ENCODE measurements around the gene PSMB3. TPM values are rescaled to one million over a fixed set of nuclear protein-coding genes. Genes with fewer than 3 reads are reported as not detected.
A peak's percentile ranks its signal among the peaks of the same experiment; 100 is the strongest.

PSMB3 gene
- polyA plus RNA-seq, 1 of the 3 experiments (the other 2 are of a cell fraction): 533 TPM

DNA sequence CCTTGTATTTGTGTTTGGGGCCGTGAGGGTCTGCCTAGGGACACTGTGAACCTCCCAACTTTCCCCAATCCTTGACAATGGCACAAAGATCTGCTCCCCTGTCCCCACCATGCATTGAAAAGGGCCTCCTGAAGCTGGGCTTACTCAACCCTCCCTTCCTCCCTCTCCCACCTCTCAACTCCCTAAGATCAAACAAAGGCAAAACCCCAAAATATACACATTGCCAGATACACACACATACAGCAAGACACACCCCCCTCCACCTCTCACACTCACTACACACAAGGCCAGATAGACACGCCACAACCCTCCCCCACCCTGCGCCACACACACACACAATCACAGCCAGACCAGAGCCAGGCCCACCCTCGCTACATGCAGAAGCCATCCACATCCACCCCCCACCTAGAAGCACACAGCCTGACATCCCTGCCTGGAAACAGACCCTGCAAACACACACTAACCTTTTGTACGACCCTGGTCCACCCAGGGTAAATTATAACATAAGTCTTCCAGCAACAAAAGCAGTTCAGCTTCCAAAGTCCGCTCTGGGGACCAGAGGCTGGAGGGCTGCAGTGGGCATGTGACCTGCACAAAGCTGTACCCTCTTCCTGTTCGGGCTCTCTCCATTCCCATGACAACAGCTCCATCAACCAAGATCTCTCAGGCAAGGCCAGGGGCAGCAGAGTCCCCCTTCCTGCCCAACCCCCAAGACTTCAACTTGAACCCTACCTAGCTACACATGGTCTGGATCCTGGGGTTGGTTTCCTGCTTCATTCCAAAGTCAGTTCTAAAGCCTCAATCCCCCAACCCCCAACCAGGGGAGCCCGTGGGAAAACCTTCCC is 6.3 kb upstream of the PSMB3 start:
- no peaks in the 10 kb centered on the region for H3K27me3 ChIP-seq (ENCODE audit: insufficient read depth)
- no peak overlapping the region for H2AFZ ChIP-seq (ENCODE audit: low read depth)
- H3K4me1 ChIP-seq (ENCODE audit: control insufficient read depth in 1 of 2, insufficient read depth in 2 of 2, low read depth in 1 of 2, low read length in 1 of 2): peaks cover 9 to 61% of the 10 kb centered on the region in 2 experiments; a peak in 2 of 4 replicates
- TF ChIP-seq CHD2 (IDR thresholded peaks at IDR 0.05; ENCODE audit: low read length, partially characterized antibody): no peak
- TF ChIP-seq, protein P1, sequence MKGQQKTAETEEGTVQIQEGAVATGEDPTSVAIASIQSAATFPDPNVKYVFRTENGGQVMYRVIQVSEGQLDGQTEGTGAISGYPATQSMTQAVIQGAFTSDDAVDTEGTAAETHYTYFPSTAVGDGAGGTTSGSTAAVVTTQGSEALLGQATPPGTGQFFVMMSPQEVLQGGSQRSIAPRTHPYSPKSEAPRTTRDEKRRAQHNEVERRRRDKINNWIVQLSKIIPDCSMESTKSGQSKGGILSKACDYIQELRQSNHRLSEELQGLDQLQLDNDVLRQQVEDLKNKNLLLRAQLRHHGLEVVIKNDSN (IDR thresholded peaks at IDR 0.05; ENCODE audit: borderline replicate concordance, low read depth): peak; percentile 51; the same call in 1 of the 2 replicates
- peak overlapping the region; percentile 86 to 93 for H3K4me3 ChIP-seq (ENCODE audit: low read depth in 2 of 2, low read length in 1 of 2)
- no peaks in the 10 kb centered on the region for H3K9me3 ChIP-seq
- peak overlapping the region; percentile 71 to 95; a peak in 3 of 4 replicates for H3K27ac ChIP-seq (ENCODE audit: low read depth in 2 of 2, low read length in 1 of 2)
- DNase-seq: no peak
- H3K9me2 ChIP-seq: no peaks in the 10 kb centered on the region
- ChIA-PET CTCF (interaction anchor here (0.9 to 7.4 kb wide), 5 partner anchors 13 to 188 kb away, joined by 3 to 88 read pairs (median 4); partner anchors contain the start of gene CISD3), POLR2A (interaction anchor here (0.9 to 2.4 kb wide), 4 partner anchors 11 to 179 kb away, joined by 3 to 9 read pairs (median 6); partner anchors contain the start of genes CISD3, LASP1NB and MLLT6)
- 52% methylated on average over 8 of the region's 8 CpGs for WGBS (ENCODE audit: low lambda C conversion rate)
- peaks cover 6% of the 10 kb centered on the region for H3F3A ChIP-seq (replicated peaks; ENCODE audit: insufficient read depth)
- peak overlapping the region; percentile 90 for H3K9ac ChIP-seq
- no peaks in the 10 kb centered on the region for H3K36me3 ChIP-seq (replicated peaks in 1 of 2; ENCODE audit: control insufficient read depth in 1 of 2, insufficient read depth in 2 of 2, low read length in 1 of 2)
- peak overlapping the region; percentile 99 for H3K4me2 ChIP-seq
- H4K20me1 ChIP-seq (ENCODE audit: insufficient read depth): peaks cover 59% of the 10 kb centered on the region
- peaks cover 80% of the 10 kb centered on the region for H3K79me2 ChIP-seq (ENCODE audit: insufficient read depth)

DNA sequence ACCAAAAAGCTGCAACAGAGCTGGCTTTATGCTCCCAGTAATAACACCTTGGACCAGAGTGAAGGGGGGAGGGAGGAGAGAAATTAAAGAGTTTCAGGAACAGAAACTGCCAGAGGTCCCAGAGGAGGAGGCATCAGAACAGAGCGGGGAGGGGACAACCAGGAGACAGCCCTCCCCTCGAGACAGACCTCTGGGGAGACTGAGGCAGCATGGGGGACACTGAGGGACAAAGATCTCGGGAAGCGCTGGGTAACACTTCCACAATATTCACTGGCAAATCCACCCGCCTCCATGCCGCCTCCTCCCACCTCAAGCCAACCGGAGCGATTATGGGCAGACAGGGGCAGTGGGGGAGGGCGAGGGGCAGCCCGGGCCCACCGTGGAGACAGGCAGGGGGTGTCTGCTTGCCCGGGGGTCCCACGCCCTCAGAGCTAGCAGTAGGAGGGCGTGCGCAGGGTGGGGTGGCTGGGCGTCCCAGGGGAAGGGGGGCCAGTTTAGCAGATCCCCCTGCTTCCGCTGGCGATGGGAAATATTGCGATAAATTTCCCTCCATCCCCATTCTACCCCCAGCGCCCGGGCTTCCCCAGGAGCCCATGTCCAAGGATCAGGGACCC is 5.6 kb upstream of the PSMB3 start:
- H3K36me3 ChIP-seq (replicated peaks in 1 of 2; ENCODE audit: control insufficient read depth in 1 of 2, insufficient read depth in 2 of 2, low read length in 1 of 2): no peaks in the 10 kb centered on the region
- 3% methylated on average over 8 of the region's 21 CpGs for WGBS (ENCODE audit: low lambda C conversion rate)
- peaks cover 73% of the 10 kb centered on the region for H3K79me2 ChIP-seq (ENCODE audit: insufficient read depth)
- peak overlapping the region; percentile 71 to 95; a peak in 3 of 4 replicates for H3K27ac ChIP-seq (ENCODE audit: low read depth in 2 of 2, low read length in 1 of 2)
- peak overlapping the region; percentile 86 to 93 for H3K4me3 ChIP-seq (ENCODE audit: low read depth in 2 of 2, low read length in 1 of 2)
- H2AFZ ChIP-seq (ENCODE audit: low read depth): no peak overlapping the region
- no peak for DNase-seq
- POLR2A ChIA-PET: interaction anchor here (0.9 to 2.4 kb wide), 3 partner anchors 11 to 179 kb away, joined by 3 to 9 read pairs (median 8); partner anchors contain the start of genes CISD3 and LASP1NB
- peaks cover 51% of the 10 kb centered on the region for H4K20me1 ChIP-seq (ENCODE audit: insufficient read depth)
- peaks cover 9 to 53% of the 10 kb centered on the region in 2 experiments; a peak in 2 of 4 replicates for H3K4me1 ChIP-seq (ENCODE audit: control insufficient read depth in 1 of 2, insufficient read depth in 2 of 2, low read depth in 1 of 2, low read length in 1 of 2)
- H3K9me3 ChIP-seq: no peaks in the 10 kb centered on the region
- H3K9me2 ChIP-seq: no peaks in the 10 kb centered on the region
- peak overlapping the region; percentile 90 for H3K9ac ChIP-seq
- CTCF ChIA-PET: interaction anchor here (1.1 to 7.4 kb wide), 3 partner anchors 13 to 79 kb away, joined by 3 to 88 read pairs (median 4); partner anchors contain the start of gene CISD3
- peaks cover 6% of the 10 kb centered on the region for H3F3A ChIP-seq (replicated peaks; ENCODE audit: insufficient read depth)
- no peaks in the 10 kb centered on the region for H3K27me3 ChIP-seq (ENCODE audit: insufficient read depth)
- H3K4me2 ChIP-seq: peak overlapping the region; percentile 99
- no peak for TF ChIP-seq MXI1 (IDR thresholded peaks at IDR 0.05; ENCODE audit: low read depth, low read length)
- TF ChIP-seq, protein P2, sequence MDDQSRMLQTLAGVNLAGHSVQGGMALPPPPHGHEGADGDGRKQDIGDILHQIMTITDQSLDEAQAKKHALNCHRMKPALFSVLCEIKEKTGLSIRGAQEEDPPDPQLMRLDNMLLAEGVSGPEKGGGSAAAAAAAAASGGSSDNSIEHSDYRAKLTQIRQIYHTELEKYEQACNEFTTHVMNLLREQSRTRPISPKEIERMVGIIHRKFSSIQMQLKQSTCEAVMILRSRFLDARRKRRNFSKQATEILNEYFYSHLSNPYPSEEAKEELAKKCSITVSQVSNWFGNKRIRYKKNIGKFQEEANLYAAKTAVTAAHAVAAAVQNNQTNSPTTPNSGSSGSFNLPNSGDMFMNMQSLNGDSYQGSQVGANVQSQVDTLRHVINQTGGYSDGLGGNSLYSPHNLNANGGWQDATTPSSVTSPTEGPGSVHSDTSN (IDR thresholded peaks at IDR 0.05): no peak
- no peak for TF ChIP-seq TCF12 (IDR thresholded peaks at IDR 0.05)
- TF ChIP-seq GATA2 (CRISPR knock-in tag; IDR thresholded peaks at IDR 0.05): no peak
- no peak for TF ChIP-seq RCOR1 (IDR thresholded peaks at IDR 0.05; ENCODE audit: low read length)
- TF ChIP-seq MEF2A (IDR thresholded peaks at IDR 0.05; ENCODE audit: borderline replicate concordance, low read depth): no peak
- TF ChIP-seq, protein P3, sequence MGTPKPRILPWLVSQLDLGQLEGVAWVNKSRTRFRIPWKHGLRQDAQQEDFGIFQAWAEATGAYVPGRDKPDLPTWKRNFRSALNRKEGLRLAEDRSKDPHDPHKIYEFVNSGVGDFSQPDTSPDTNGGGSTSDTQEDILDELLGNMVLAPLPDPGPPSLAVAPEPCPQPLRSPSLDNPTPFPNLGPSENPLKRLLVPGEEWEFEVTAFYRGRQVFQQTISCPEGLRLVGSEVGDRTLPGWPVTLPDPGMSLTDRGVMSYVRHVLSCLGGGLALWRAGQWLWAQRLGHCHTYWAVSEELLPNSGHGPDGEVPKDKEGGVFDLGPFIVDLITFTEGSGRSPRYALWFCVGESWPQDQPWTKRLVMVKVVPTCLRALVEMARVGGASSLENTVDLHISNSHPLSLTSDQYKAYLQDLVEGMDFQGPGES (IDR thresholded peaks at IDR 0.05; ENCODE audit: low read depth, low read length): no peak
- TF ChIP-seq, protein P4, sequence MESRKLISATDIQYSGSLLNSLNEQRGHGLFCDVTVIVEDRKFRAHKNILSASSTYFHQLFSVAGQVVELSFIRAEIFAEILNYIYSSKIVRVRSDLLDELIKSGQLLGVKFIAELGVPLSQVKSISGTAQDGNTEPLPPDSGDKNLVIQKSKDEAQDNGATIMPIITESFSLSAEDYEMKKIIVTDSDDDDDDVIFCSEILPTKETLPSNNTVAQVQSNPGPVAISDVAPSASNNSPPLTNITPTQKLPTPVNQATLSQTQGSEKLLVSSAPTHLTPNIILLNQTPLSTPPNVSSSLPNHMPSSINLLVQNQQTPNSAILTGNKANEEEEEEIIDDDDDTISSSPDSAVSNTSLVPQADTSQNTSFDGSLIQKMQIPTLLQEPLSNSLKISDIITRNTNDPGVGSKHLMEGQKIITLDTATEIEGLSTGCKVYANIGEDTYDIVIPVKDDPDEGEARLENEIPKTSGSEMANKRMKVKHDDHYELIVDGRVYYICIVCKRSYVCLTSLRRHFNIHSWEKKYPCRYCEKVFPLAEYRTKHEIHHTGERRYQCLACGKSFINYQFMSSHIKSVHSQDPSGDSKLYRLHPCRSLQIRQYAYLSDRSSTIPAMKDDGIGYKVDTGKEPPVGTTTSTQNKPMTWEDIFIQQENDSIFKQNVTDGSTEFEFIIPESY (IDR thresholded peaks at IDR 0.05; ENCODE audit: borderline replicate concordance, low read depth): no peak
- no peak for TF ChIP-seq TAF1 (IDR thresholded peaks at IDR 0.05; ENCODE audit: borderline replicate concordance, low read depth, low read length)
- TF ChIP-seq JUND (IDR thresholded peaks at IDR 0.05): no peak
- TF ChIP-seq ELF1 (IDR thresholded peaks at IDR 0.05): no peak
- TF ChIP-seq, protein P5, sequence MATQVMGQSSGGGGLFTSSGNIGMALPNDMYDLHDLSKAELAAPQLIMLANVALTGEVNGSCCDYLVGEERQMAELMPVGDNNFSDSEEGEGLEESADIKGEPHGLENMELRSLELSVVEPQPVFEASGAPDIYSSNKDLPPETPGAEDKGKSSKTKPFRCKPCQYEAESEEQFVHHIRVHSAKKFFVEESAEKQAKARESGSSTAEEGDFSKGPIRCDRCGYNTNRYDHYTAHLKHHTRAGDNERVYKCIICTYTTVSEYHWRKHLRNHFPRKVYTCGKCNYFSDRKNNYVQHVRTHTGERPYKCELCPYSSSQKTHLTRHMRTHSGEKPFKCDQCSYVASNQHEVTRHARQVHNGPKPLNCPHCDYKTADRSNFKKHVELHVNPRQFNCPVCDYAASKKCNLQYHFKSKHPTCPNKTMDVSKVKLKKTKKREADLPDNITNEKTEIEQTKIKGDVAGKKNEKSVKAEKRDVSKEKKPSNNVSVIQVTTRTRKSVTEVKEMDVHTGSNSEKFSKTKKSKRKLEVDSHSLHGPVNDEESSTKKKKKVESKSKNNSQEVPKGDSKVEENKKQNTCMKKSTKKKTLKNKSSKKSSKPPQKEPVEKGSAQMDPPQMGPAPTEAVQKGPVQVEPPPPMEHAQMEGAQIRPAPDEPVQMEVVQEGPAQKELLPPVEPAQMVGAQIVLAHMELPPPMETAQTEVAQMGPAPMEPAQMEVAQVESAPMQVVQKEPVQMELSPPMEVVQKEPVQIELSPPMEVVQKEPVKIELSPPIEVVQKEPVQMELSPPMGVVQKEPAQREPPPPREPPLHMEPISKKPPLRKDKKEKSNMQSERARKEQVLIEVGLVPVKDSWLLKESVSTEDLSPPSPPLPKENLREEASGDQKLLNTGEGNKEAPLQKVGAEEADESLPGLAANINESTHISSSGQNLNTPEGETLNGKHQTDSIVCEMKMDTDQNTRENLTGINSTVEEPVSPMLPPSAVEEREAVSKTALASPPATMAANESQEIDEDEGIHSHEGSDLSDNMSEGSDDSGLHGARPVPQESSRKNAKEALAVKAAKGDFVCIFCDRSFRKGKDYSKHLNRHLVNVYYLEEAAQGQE (IDR thresholded peaks at IDR 0.05; ENCODE audit: low read depth, low read length): no peak
- no peak for TF ChIP-seq GABPA (IDR thresholded peaks at IDR 0.05; ENCODE audit: low read depth)
- TF ChIP-seq RAD21 (IDR thresholded peaks at IDR 0.05; ENCODE audit: low read length): no peak

Measured in SK-N-SH (cell line).